Erythroblast (primary cell): Measurements from ENCODE around the gene ARID1B.

Experiments
- GATA1 ChIP-seq: IDR thresholded peaks from 2 replicates; pipeline ENCODE4 v1.6.1; 2011; ENCODE audit warnings: low read depth, mild to moderate bottlenecking, control low read depth, low read length, moderate library complexity
- POLR2A ChIP-seq: IDR thresholded peaks from 2 replicates; pipeline ENCODE4 v1.6.1; 2011; ENCODE audit warnings: mild to moderate bottlenecking, low read length

DNA sequence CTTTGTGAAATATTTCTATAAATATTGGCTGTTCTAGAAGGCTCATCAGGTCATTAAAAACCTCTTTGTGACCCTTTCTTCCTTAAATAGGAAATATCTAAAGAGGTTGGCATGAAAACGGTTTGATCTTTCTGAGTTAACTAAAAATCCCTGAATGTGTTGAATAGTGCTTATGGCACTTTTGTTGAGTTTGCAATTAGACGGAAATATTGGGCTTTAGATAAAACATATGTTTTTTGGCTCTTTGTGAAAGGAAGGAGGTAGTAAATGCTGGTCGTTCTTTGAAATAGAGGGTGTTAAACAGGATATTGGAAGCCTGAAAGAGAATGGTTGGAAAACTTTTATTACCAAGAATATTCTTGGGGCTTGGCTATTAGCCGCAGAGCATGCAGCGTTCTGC, 163.0 kb downstream of the ARID1B start:
- TF ChIP-seq POLR2A (no peak), GATA1 (no peak)
